ENCODE results near the gene GFOD2. TPM values are rescaled to one million over a fixed set of nuclear protein-coding genes. Genes with fewer than 3 reads are reported as not detected.

GFOD2 gene
- total and polyA plus RNA-seq, 2 donors (not counting 3 experiments of a cell fraction or from before 2014, with no cell fraction given): 38.1 to 47.5 TPM

- Histone ChIP-seq H4K20me1 (replicated peaks; ENCODE audit: control insufficient read depth, extremely low read depth, insufficient read depth, low read length) (no peaks in the 10 kb centered on the region), H3K9me1 (replicated peaks; ENCODE audit: control insufficient read depth, extremely low read depth, insufficient read depth, low read length) (no peaks in the 10 kb centered on the region), H3K27me3 (ENCODE audit: control insufficient read depth in 2 of 2, insufficient read depth in 2 of 2, low read length in 2 of 2) (peaks cover 40 to 45% of the 10 kb centered on the region in 2 experiments), H3K27ac (ENCODE audit: insufficient read depth, low read depth, low read length) (no peak overlapping the region), H2AFZ (ENCODE audit: low read depth, low read length) (no peak overlapping the region), H3K36me3 (ENCODE audit: control insufficient read depth in 2 of 2, extremely low read depth in 1 of 2, insufficient read depth in 2 of 2, low read length in 2 of 2) (no peaks in the 10 kb centered on the region), H3K4me3 (replicated peaks in 1 of 3; ENCODE audit: insufficient read depth in 1 of 3, low read depth in 1 of 3, low read length in 3 of 3) (no peak overlapping the region), H3K4me2 (ENCODE audit: insufficient read depth, low read length) (no peak overlapping the region), H3K4me1 (ENCODE audit: control insufficient read depth, extremely low read depth, insufficient read depth, low read length) (peaks cover 5% of the 10 kb centered on the region), H3K79me2 (ENCODE audit: control insufficient read depth, insufficient read depth, low read length) (no peaks in the 10 kb centered on the region), H3K9me3 (replicated peaks; ENCODE audit: control insufficient read depth, insufficient read depth, low read length) (no peaks in the 10 kb centered on the region), H3K9ac (replicated peaks; ENCODE audit: extremely low read depth, insufficient read depth, low read length) (no peak overlapping the region)
- no peak for FAIRE-seq
- dilution Hi-C loops (cut with MboI; ENCODE audit: extremely low pct_ligation_motif_present, low sequenced_read_pairs): no loop called here
- CTCF ChIA-PET: interaction anchor here (0.7 to 2.3 kb wide), 4 partner anchors 9 to 103 kb away, joined by 4 to 7 read pairs (median 5); no protein-coding TSS in a partner anchor
- BruUV-seq (replicated peaks): no TSS peak
- intact Hi-C loops (cut with micrococcal nuclease): no loop called here
- DNase-seq (ENCODE audit: low read depth, low spot score): no peak
- no peak for TF ChIP-seq POLR2A (IDR thresholded peaks at IDR 0.05; ENCODE audit: low read depth, low read length)
- TF ChIP-seq FOS (IDR thresholded peaks at IDR 0.05; ENCODE audit: borderline replicate concordance, insufficient read depth, low read length): no peak
- no peak for TF ChIP-seq POLR2AphosphoS5 (IDR thresholded peaks at IDR 0.05; ENCODE audit: insufficient read depth, low read depth, low read length)
- TF ChIP-seq MAX (IDR thresholded peaks at IDR 0.05; ENCODE audit: insufficient read depth, insufficient read length): no peak
- no peak for TF ChIP-seq JUN (IDR thresholded peaks at IDR 0.05; ENCODE audit: borderline replicate concordance, insufficient read depth, insufficient read length, low read depth)
- no peak for TF ChIP-seq GATA2 (IDR thresholded peaks at IDR 0.05; ENCODE audit: insufficient read depth, insufficient read length, low read depth, low read length)
- TF ChIP-seq CTCF (IDR thresholded peaks at IDR 0.05; ENCODE audit: extremely low read depth in 1 of 2, insufficient read depth in 1 of 2, low read depth in 1 of 2, low read length in 2 of 2): no peak
- TF ChIP-seq MYC (IDR thresholded peaks at IDR 0.05; ENCODE audit: low read depth, low read length): no peak
- no peak for TF ChIP-seq EZH2 (IDR thresholded peaks at IDR 0.05; ENCODE audit: borderline replicate concordance, low read depth, low read length, severe bottlenecking)
- POLR2A ChIA-PET: no interaction called here
These were observed 69.6 kb downstream of the GFOD2 start for GRCh38 chr16:67649494-67649931.
